HCT116 (cell line): ENCODE measurements around the gene ASCC1. TPM values are rescaled to one million over a fixed set of nuclear protein-coding genes. Genes with fewer than 3 reads are reported as not detected.

Source experiments
- ATAC-seq: fragments of 200-7000 bp; cut with Tn5 transposase; 2 replicates; pipeline ENCODE4 v1.9.1; 2020; ENCODE audit warnings: mild to moderate bottlenecking, moderate library complexity
- BruUV-seq: library from RNA; stranded (reverse); fragments of 400-500 nt; replicated peaks from 2 replicates; lab custom pipeline; 2021; lab: Mats Ljungman, UMichigan
- CTCF ChIA-PET: fragments of 300-600 bp; sonication (Branson Sonifier 250); formaldehyde crosslinking; loops from one replicate; lab custom pipeline; 2021; ENCODE audit warnings: antibody characterized with exemption; lab: Charles Lee
- POLR2A ChIA-PET: fragments of 300-600, 350-600 bp; sonication (Branson Sonifier 250); formaldehyde crosslinking; loops from one replicate; lab custom pipeline; 2021; ENCODE audit warnings: antibody characterized with exemption; lab: Charles Lee
- RAD21 ChIA-PET, 2 experiments: fragments of 300-600 bp; sonication (Branson Sonifier 250); formaldehyde crosslinking; loops; one replicate each; lab custom pipeline; 2023; ENCODE audit warnings: low total read pairs in 2 of 2; ENCODE audit not compliant: uncharacterized antibody in 2 of 2, unreplicated experiment in 2 of 2, low non-redundant PET in 1 of 2; lab: Charles Lee
- DNase-seq: peaks from one replicate; pipeline ENCODE4 v3.0.0-alpha.2; 2010; ENCODE audit warnings: low read depth, low spot score
- H2AFZ ChIP-seq: fragments of 200-600 bp; shearing (Covaris generic), sonication (generic); 2 replicates; pipeline ENCODE4 v1.6.1; 2017; ENCODE audit warnings: low read depth, mixed run types, mixed read lengths, antibody characterized with exemption, low read length; ENCODE audit not compliant: poor library complexity, severe bottlenecking
- H3K27ac ChIP-seq: 2 replicates; pipeline ENCODE4 v1.5.1; 2012; ENCODE audit warnings: low read depth, low read length
- H3K27me3 ChIP-seq: fragments of 200-600 bp; sonication (generic); 2 replicates; pipeline ENCODE4 v1.6.1; 2016; ENCODE audit warnings: mixed run types, low read length, mixed read lengths; ENCODE audit not compliant: insufficient read depth
- H3K36me3 ChIP-seq, 2 experiments: fragments of 200-500 bp in 1 of 2; fragments of 200-600 bp in 1 of 2; sonication (Bioruptor generic) in 1 of 2; sonication (generic) in 1 of 2; 2 replicates each; pipeline versions ENCODE4 v1.5.1 to v1.6.1; 2014 to 2016; ENCODE audit warnings: low read length in 2 of 2, inconsistent platforms in 1 of 2, mixed read lengths in 1 of 2, mixed run types in 1 of 2; ENCODE audit not compliant: insufficient read depth in 2 of 2, control insufficient read depth in 1 of 2
- H3K4me1 ChIP-seq, 2 experiments: fragments of 200-600 bp in 1 of 2; sonication (generic) in 1 of 2; 2 replicates each; pipeline versions ENCODE4 v1.5.1 to v1.6.1; 2012 to 2017; ENCODE audit warnings: low read length in 2 of 2, inconsistent platforms in 1 of 2, mild to moderate bottlenecking in 1 of 2, mixed read lengths in 1 of 2, mixed run types in 1 of 2, moderate library complexity in 1 of 2; ENCODE audit not compliant: insufficient read depth in 2 of 2, control insufficient read depth in 1 of 2
- H3K4me2 ChIP-seq: fragments of 200-600 bp; sonication (generic); 2 replicates; pipeline ENCODE4 v1.6.1; 2017; ENCODE audit warnings: mixed run types, low read length, mixed read lengths
- H3K4me3 ChIP-seq, 2 experiments: fragments of 200-600 bp in 1 of 2; sonication (generic) in 1 of 2; replicated peaks in 1 of 2; 2 replicates each; pipeline ENCODE4 v1.5.1; 2011 to 2016; ENCODE audit warnings: low read length in 2 of 2, control low read depth in 1 of 2, low read depth in 1 of 2, mild to moderate bottlenecking in 1 of 2, mixed read lengths in 1 of 2, mixed run types in 1 of 2
- H3K79me2 ChIP-seq: fragments of 200-600 bp; sonication (generic); 2 replicates; pipeline ENCODE4 v1.6.1; 2017; ENCODE audit warnings: mild to moderate bottlenecking, mixed run types, low read length, moderate library complexity, mixed read lengths; ENCODE audit not compliant: insufficient read depth
- H3K9ac ChIP-seq: fragments of 200-600 bp; sonication (generic); 2 replicates; pipeline ENCODE4 v1.6.1; 2016; ENCODE audit warnings: low read length, mixed read lengths
- H3K9me2 ChIP-seq: fragments of 200-600 bp; sonication (generic), shearing (Covaris generic); 2 replicates; pipeline ENCODE4 v1.6.1; 2017; ENCODE audit warnings: mixed run types, mild to moderate bottlenecking, moderate library complexity; ENCODE audit not compliant: insufficient read depth
- H3K9me3 ChIP-seq, 2 experiments: fragments of 200-500 bp in 1 of 2; fragments of 200-600 bp in 1 of 2; sonication (Bioruptor generic) in 1 of 2; sonication (generic) in 1 of 2; 2 replicates each; pipeline ENCODE4 v1.6.1; 2014 to 2017; ENCODE audit warnings: low read length in 2 of 2, mixed read lengths in 2 of 2, inconsistent platforms in 1 of 2, low read depth in 1 of 2, mild to moderate bottlenecking in 1 of 2, mixed run types in 1 of 2, moderate library complexity in 1 of 2; ENCODE audit not compliant: control insufficient read depth in 1 of 2, insufficient read depth in 1 of 2
- H4K20me1 ChIP-seq: fragments of 200-600 bp; sonication (generic), shearing (Covaris generic); 2 replicates; pipeline ENCODE4 v1.6.1; 2017; ENCODE audit warnings: mixed run types, mild to moderate bottlenecking, moderate library complexity; ENCODE audit not compliant: insufficient read depth
- ATF3 ChIP-seq: IDR thresholded peaks from 2 replicates; pipeline ENCODE4 v1.6.1; 2012
- CEBPB ChIP-seq: IDR thresholded peaks from 2 replicates; pipeline ENCODE4 v1.6.1; 2012; ENCODE audit warnings: low read depth
- ELF1 ChIP-seq: IDR thresholded peaks from 2 replicates; pipeline ENCODE4 v1.6.1; 2012; ENCODE audit warnings: low read depth, borderline replicate concordance
- RAD21 ChIP-seq: IDR thresholded peaks from 2 replicates; pipeline ENCODE4 v1.6.1; 2012; ENCODE audit warnings: low read depth, mild to moderate bottlenecking
- SP1 ChIP-seq: IDR thresholded peaks from 2 replicates; pipeline ENCODE4 v1.6.1; 2012; ENCODE audit warnings: low read depth
- SRF ChIP-seq: IDR thresholded peaks from 2 replicates; pipeline ENCODE4 v1.6.1; 2012; ENCODE audit warnings: low read depth
- TCF7L2 ChIP-seq: IDR thresholded peaks from 2 replicates; pipeline ENCODE4 v1.7.0; 2011; ENCODE audit warnings: borderline replicate concordance, inconsistent platforms; ENCODE audit not compliant: insufficient read depth, insufficient read length; ENCODE audit errors: extremely low read depth
- ZFX ChIP-seq: fragments of 450-650 bp; IDR thresholded peaks from 2 replicates; pipeline ENCODE4 v1.6.1; 2017
- intact Hi-C: fragments of 100-400 bp; cut with micrococcal nuclease; formaldehyde crosslinking; loops from 2 replicates; pipeline ENCODE4 v1.10.0; 2022
- total RNA-seq: library from RNA; stranded (reverse); gene quantifications from one replicate; pipeline ENCODE4 v1.2.1, GENCODE V29; 2021; ENCODE audit not compliant: unreplicated experiment
- TF ChIP-seq, protein P1 (sequence below), 3 experiments: fragments of 200-600 bp in 1 of 3; sonication (generic) in 1 of 3; IDR thresholded peaks in 2 of 3; conservative IDR thresholded peaks in 1 of 3; 2 replicates each; pipeline ENCODE4 v1.5.1; 2012 to 2017; ENCODE audit warnings: low read depth in 2 of 3, low read length in 2 of 3, antibody characterized with exemption in 1 of 3, borderline replicate concordance in 1 of 3, control low read depth in 1 of 3, mild to moderate bottlenecking in 1 of 3, mixed read lengths in 1 of 3, mixed run types in 1 of 3, moderate library complexity in 1 of 3; ENCODE audit not compliant: insufficient read depth in 1 of 3

Gene ASCC1
- total RNA-seq, 1 experiment from 2014 or later: 34.5 TPM

DNA sequence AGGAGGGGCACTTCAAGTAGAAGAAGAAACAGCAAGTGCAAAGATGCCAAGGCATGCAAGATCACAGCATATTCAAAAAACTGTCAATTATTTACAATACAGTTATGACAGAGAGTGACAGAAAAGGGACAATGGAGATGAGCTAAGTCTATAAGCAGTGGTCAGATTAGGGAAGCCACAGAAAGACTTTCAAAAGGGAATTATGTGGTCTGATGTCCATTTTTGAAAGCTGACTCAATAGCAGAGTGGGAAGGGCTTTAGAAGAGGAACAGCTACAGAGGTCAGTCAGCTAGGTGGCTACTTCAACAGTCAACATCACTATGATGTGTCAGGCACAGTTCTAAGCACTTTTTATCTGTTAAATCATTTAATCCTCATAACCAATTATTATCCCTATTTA, 82.6 kb downstream of the ASCC1 start (continued):
- TF ChIP-seq, protein P1, sequence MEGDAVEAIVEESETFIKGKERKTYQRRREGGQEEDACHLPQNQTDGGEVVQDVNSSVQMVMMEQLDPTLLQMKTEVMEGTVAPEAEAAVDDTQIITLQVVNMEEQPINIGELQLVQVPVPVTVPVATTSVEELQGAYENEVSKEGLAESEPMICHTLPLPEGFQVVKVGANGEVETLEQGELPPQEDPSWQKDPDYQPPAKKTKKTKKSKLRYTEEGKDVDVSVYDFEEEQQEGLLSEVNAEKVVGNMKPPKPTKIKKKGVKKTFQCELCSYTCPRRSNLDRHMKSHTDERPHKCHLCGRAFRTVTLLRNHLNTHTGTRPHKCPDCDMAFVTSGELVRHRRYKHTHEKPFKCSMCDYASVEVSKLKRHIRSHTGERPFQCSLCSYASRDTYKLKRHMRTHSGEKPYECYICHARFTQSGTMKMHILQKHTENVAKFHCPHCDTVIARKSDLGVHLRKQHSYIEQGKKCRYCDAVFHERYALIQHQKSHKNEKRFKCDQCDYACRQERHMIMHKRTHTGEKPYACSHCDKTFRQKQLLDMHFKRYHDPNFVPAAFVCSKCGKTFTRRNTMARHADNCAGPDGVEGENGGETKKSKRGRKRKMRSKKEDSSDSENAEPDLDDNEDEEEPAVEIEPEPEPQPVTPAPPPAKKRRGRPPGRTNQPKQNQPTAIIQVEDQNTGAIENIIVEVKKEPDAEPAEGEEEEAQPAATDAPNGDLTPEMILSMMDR (IDR thresholded peaks at IDR 0.05 in 2 of 3, conservative IDR thresholded peaks at IDR 0.05 in 1 of 3; ENCODE audit: borderline replicate concordance in 1 of 3, insufficient read depth in 1 of 3, low read depth in 2 of 3, low read length in 2 of 3): no peak
- TF ChIP-seq ELF1 (no peak), CEBPB (no peak), ZFX (no peak)

GRCh38 chr10:72132854-72133253, 83.2 kb downstream of the ASCC1 start:
- Histone ChIP-seq H3K9me2 (no peaks in the 10 kb centered on the region), H3K27me3 (no peaks in the 10 kb centered on the region), H3K9ac (no peak overlapping the region), H3K36me3 (0 out of 4 replicates have a peak, but pooled peaks cover 0 to 3% of the 10 kb centered on the region in 2 experiments), H3K4me1 (peaks cover 11 to 19% of the 10 kb centered on the region in 2 experiments), H3K4me2 (no peak overlapping the region), H4K20me1 (no peaks in the 10 kb centered on the region), H3K79me2 (no peaks in the 10 kb centered on the region), H3K9me3 (peaks cover 0 to 4% of the 10 kb centered on the region in 2 experiments; a peak in 1 of 4 replicates), H3K27ac (no peak overlapping the region), H2AFZ (no peak overlapping the region), H3K4me3 (no peak overlapping the region)
- ATAC-seq (no peak), DNase-seq (no peak)
- RAD21 ChIA-PET: interaction anchor here in 1 of 2 experiments (0.5 to 0.7 kb wide), 3 partner anchors 78 to 136 kb away, joined by 4 read pairs; no protein-coding TSS in a partner anchor
- no TSS peak for BruUV-seq
- TF ChIP-seq ELF1: no peak
- TF ChIP-seq ATF3: no peak
- no peak for TF ChIP-seq TCF7L2
- no peak for TF ChIP-seq RAD21
- TF ChIP-seq SP1: no peak
- TF ChIP-seq SRF: no peak
- intact Hi-C loops: no loop called here
- POLR2A ChIA-PET: interaction anchor here (0.6 kb wide), 1 partner anchor 213 kb away, joined by 3 read pairs; no protein-coding TSS in a partner anchor
- CTCF ChIA-PET: interaction anchor here (0.9 to 1.3 kb wide), 4 partner anchors 9 to 204 kb away, joined by 3 to 4 read pairs (median 3); partner anchors contain the start of gene ASCC1
